CD4-positive, alpha-beta T cell treated with Interleukin-17A for 4 hours (primary cell): Measurements from ENCODE around the gene DDX23.

Source experiments
- DNase-seq: peaks from one replicate; pipeline ENCODE4 v3.0.0-alpha.2; 2020; ENCODE audit warnings: mixed read lengths

DDX23 gene

GRCh38 chr12:48822139-48822538 is 29.8 kb downstream of the DDX23 start:
- no peak for DNase-seq

DNA sequence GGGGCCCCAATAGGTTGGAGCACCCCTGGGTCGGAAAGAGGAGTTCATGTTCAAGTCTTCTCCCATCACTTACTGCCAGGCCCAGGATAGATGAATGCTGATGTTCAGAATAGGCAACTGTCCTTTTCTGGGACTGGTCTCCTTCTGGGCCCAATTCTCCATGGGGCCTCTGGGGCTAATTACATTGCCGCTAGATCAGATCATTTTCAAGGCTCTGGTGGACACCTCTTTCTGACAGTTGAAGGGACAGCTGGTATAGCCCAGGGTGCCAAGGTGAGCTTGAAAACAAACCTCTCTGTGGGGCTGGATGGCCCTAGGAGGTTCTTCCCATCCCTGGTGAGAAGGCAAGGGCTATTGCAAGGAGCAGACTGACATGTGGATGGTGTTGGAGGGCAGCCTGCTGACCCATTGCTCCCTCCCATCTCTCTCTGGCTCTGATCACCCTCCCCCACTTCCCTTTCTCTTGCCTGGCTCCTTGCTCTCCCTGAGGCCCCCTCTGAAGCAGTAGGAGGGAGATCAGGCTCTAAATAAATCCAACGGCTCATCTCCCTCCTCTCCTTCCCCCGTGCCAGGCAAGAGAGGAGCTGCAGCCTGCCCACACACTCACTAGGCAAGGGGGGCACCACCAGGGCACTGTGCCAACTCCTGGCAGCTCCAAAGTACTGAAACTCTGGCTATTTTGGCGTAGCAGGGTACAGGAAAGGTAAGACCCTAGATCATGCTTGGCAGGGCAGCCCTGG is 31.8 kb downstream of the DDX23 start:
- no peak for DNase-seq

- DNase-seq, result peak; percentile 51
Observed at GRCh38 chr12:48818831-48819590, 33.0 kb downstream of the DDX23 start.

GRCh38 chr12:48817873-48818830 is 33.8 kb downstream of the DDX23 start, which contains the start of gene CACNB3:
CACNB3 (plus strand) TSS chr12:48818496; CDS start chr12:48818930, 434 bp downstream.
- DNase-seq, result peak; percentile 90

DNA sequence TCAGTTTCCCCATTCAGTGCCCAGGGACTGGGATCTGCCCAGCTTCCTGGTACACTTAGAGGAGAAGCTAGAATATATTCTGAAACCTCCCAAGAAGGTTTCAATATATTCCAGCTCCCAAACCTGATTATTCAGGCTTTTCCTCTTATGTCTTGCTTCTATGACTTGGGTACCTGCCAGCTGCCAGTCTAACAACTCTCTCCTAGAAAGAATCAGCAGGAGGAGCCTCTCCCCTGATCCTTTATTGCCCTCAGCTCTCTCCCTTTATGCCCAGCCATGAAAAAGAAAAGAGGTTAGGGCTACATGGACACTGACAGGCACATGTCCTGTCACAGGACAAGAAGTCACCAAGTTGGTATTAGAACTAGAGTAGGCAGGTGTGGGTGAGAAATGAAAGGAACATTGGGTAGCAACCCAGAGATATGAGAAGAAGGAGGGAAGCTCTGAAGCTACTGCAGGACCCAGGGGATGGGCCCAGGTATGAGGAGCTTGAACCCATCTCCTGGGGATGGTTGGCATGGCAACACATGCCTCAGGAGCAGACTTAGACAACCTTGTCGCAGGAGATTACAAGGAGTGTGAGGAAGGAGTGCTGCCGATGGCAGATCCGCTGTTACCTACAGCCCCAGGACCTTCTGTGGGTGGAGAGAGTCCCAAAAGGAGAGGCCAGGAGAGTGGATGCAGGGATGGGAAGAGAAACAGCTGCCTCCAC is 35.7 kb downstream of the DDX23 start:
- no peak for DNase-seq

GRCh38 chr12:48815126-48816110 is 36.5 kb downstream of the DDX23 start:
- peak; percentile 41 for DNase-seq

DNA sequence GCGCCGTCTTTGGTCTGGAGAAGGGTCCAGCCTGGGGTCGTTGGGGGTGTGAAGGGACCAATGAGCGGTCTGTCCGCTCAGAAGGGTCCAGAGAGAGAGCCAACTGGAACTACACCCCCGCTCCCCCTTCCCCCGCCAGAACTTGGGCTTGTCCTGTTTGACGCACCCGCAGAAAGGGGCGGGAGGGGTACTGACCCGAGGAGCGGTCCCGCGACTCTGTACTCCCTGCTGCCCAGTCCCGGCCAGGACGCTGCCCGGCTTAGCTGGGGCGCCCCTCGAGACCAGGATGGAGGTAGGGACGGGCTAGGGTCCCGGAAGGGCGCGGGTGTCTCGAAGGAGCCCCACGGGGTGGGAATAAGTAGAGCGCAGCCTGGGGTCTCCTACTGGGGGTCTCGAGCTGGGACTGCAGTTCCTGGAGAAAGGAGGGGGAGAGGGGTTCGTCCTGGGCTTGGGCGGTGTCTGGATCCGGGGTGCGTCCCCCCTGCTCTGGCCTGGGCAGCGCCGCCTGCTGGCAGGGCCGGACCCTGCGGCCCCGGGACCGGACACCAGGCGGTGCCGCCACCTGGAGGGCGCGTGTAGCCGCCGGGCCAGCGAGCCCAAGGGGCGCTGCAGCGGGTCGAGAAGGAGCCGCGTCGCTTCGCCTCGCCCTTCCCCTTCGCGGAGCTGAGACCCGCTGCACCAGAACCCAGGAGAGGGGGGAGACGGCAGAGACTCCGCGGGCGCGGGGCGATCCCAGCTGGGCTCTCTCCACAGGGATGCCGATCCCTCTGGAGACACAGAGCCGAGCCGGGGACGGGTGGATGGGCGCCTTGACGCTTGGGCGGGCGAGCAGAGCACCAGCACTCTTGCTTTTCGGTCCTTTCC is 37.5 kb downstream of the DDX23 start:
- DNase-seq, result peak; percentile 81

GRCh38 chr12:48813465-48814261 is 38.3 kb downstream of the DDX23 start:
- DNase-seq, result no peak

DNA sequence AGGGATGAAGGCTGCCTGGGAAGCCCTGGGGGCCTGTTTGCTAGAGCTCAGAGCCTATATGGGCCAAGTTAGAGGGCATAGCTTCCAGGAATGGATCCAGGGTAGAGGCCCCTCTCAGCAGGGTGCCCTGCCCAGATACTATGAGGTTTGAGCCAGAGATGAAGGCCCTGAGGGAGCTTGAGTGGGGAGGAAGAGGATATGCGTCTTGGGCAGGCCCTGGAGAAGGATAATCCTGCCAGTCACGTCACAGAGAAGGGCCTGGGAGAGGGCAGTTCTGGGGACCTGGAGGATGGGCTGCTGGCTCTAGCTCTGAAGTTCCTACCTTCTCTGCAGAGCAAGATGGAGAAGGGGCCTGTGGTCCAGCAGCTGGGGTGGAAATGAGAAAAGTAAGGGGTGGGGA is 39.6 kb downstream of the DDX23 start:
- no peak for DNase-seq

- DNase-seq, result no peak
Observed at GRCh38 chr12:48811437-48812090, 40.4 kb downstream of the DDX23 start.

GRCh38 chr12:48810903-48811431 is 41.0 kb downstream of the DDX23 start:
- no peak for DNase-seq

- DNase-seq, result no peak
Observed at GRCh38 chr12:48807981-48808380, 44.0 kb downstream of the DDX23 start.

DNA sequence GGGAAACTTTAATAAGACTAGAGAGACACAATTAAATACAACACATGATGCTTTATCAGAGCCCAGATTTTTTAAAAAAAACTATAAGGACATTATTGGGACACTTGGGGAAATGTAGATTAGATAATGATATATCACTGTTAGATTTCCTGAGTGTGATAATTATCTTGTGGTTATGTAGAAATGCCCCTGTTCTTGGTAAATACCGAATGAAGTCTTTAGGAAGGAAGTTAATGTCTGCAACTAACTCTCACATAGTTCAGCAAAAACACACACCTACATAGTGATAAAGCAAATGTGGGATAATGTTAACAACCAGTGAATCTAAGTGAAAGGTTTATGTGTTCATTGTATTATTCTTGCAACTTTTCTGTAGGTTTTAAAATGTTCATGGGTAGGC is 48.3 kb downstream of the DDX23 start:
- DNase-seq, result no peak

GRCh38 chr12:48800971-48801370 is 51.0 kb downstream of the DDX23 start:
- no peak for DNase-seq

DNA sequence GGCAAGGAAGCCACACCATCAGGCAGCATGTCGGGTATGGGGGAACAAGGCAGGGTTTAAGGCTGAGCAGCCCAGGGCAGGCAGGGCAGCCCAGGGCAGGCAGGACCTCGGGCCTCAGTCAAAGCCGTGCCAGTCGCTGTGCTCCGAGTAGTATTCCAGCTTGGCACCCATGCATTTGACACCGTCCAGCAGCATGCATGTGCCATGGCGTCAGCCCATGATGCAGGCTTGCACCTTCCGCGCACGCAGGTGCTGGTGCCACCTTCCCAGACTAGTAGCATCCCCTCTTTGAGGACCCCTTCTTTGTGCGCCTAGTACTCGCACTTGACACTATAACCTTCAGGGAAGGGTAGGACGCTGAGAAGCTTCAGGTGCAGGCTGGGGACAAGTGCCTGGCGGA is 51.5 kb downstream of the DDX23 start:
- DNase-seq, result no peak

- DNase-seq, result no peak
Observed at GRCh38 chr12:48796976-48797375, 55.0 kb downstream of the DDX23 start.

DNA sequence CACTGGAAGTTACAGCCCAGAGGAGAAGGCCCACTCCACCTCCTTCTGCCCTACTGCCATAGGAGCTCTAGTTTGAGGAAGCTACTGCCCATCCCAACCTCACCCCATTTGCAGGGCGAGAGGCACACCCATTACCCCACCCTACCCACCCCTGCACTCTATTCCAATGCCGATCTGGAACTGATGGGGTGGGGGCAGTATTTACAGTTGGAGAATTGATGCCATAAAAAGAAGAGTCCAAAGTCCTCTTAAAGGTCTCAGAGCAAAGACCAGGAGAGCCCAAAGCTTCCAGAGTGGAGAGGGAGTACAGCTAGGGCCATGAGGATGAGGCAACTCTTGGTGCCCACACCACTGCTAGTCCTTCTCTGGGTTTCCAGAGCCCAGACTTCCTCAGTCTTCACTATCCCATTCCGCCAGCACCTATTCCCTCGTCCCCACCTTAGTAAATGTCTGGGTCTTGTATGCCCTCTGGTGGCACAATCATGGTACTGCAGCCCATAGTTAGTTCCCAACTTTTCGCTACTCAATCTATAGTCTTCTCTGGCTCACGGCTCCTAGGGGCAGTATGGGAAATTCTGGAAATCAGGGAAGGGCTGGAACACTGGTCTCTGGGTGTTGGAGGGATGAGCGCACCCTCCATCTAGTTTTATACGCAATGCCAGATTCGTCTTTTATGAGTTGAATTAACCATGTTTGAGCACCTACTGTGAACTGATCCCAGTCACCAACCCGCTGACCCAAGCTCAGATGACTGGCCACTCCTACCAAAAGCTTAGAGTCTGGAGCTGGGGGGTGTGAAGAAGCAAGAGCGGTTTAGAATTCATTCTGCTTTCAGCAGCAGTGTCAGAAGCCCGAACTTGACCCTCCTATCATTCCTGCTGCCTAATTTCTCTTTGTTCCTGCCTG is 56.2 kb downstream of the DDX23 start:
- DNase-seq, result peak; percentile 66
